Transverse colon (tissue), 4 donors: Measurements from ENCODE around the gene SLAMF1. TPM values are rescaled to one million over a fixed set of nuclear protein-coding genes. Genes with fewer than 3 reads are reported as not detected.

ENCODE experiments used
- DNase-seq: peaks from one replicate; pipeline ENCODE4 v3.0.0-alpha.2; 2019
- H3K27ac ChIP-seq, 4 donors: fragments of 200-600 bp; sonication (generic); 2 replicates each; pipeline ENCODE4 v1.5.1; 2016 to 2018; ENCODE audit warnings: inconsistent platforms in 4 of 4
- H3K27me3 ChIP-seq: fragments of 200-600 bp; sonication (generic); 2 replicates; pipeline ENCODE4 v1.5.1; 2017; ENCODE audit warnings: inconsistent platforms
- H3K36me3 ChIP-seq, 4 donors: fragments of 200-600 bp; sonication (generic); 2 replicates each; pipeline ENCODE4 v1.5.1; 2017 to 2019; ENCODE audit warnings: inconsistent platforms in 4 of 4
- H3K4me1 ChIP-seq, 4 donors: fragments of 200-600 bp; sonication (generic); 2 replicates each; pipeline ENCODE4 v1.5.1; 2017 to 2020; ENCODE audit warnings: inconsistent platforms in 4 of 4
- H3K4me3 ChIP-seq, 4 donors: fragments of 200-600 bp; sonication (generic); 1 replicate in 1 of 4; 2 replicates in 3 of 4; pipeline versions ENCODE4 v1.5.1 to v1.6.1; 2017 to 2019; ENCODE audit warnings: inconsistent platforms in 4 of 4
- H3K9me3 ChIP-seq, 2 donors: fragments of 200-600 bp; sonication (generic); 2 replicates each; pipeline ENCODE4 v1.5.1; 2017 to 2019; ENCODE audit warnings: inconsistent platforms in 2 of 2
- CTCF ChIP-seq, 5 experiments: fragments of 200-600 bp in 3 of 5; fragments of 450-650 bp in 2 of 5; sonication (generic) in 3 of 5; IDR thresholded peaks; 1 replicate in 2 of 5; 2 replicates in 3 of 5; pipeline ENCODE4 v1.5.1; 2016 to 2017; ENCODE audit warnings: antibody characterized with exemption in 5 of 5, inconsistent platforms in 3 of 5, mild to moderate bottlenecking in 2 of 5, moderate library complexity in 1 of 5
- EP300 ChIP-seq: sonication (generic); formaldehyde crosslinking; IDR thresholded peaks from one replicate; pipeline ENCODE4 v1.6.1; 2017; ENCODE audit warnings: antibody characterized with exemption, low read depth
- POLR2A ChIP-seq: fragments of 450-650 bp; IDR thresholded peaks from one replicate; pipeline ENCODE4 v1.6.1; 2016; ENCODE audit warnings: antibody characterized with exemption, mild to moderate bottlenecking, moderate library complexity
- POLR2AphosphoS5 ChIP-seq, 3 donors: sonication (generic); formaldehyde crosslinking; IDR thresholded peaks; one replicate each; pipeline ENCODE4 v1.6.1; 2016; ENCODE audit warnings: antibody characterized with exemption in 3 of 3
- WGBS, 2 donors: methylation state at CpG; one replicate each; pipeline ENCODE4 v1.1.5; 2018; ENCODE audit warnings: low coverage in 1 of 2; 5-methylcytosine and 5-hydroxymethylcytosine counted together
- in situ Hi-C, 4 donors: fragments of 200-750 bp; cut with MboI; loops; one replicate each; pipeline versions ENCODE4 v1.15.0 to v1.15.1; 2017; ENCODE audit warnings: low sequenced_read_pairs in 3 of 4, low pct_ligation_motif_present in 1 of 4, low pct_unique_long_range_greater_than_20kb in 1 of 4
- intact Hi-C: fragments of 100-400 bp; cut with DNase I; formaldehyde crosslinking; loops from one replicate; pipeline ENCODE4 v1.15.1; 2023; ENCODE audit warnings: low total_unique reads
- total RNA-seq, 4 donors: library from RNA; depleted of rRNA; stranded (reverse); fragments of >200 nt; gene quantifications; one replicate each; pipeline ENCODE4 v1.1.0, GENCODE V29; 2016

The SLAMF1 gene
- total RNA-seq, 4 donors from 2014 or later = 1.1 to 3.3 (median 3.2) TPM; not detected in 1

GRCh38 chr1:160608941-160609340 lies 37.9 kb downstream of the SLAMF1 start:
- no peak overlapping the region for H3K4me3 ChIP-seq
- intact Hi-C loops (no loop called here), in situ Hi-C loops (loop anchor here (5.0 to 25.0 kb wide), 3 partner anchors 172 to 184 kb away; no protein-coding TSS in a partner anchor)
- no peaks in the 10 kb centered on the region for H3K36me3 ChIP-seq
- no peaks in the 10 kb centered on the region for H3K27me3 ChIP-seq
- H3K4me1 ChIP-seq = peaks cover 0 to 7% (median 0%) of the 10 kb centered on the region in 4 donors
- TF ChIP-seq EP300 = no peak
- no peak for TF ChIP-seq POLR2A
- TF ChIP-seq CTCF (IDR thresholded peaks at IDR 0.05) = no peak
- no peak for TF ChIP-seq POLR2AphosphoS5 (IDR thresholded peaks at IDR 0.05)
- H3K9me3 ChIP-seq = no peaks in the 10 kb centered on the region
- DNase-seq = no peak
- H3K27ac ChIP-seq = no peak overlapping the region

DNA sequence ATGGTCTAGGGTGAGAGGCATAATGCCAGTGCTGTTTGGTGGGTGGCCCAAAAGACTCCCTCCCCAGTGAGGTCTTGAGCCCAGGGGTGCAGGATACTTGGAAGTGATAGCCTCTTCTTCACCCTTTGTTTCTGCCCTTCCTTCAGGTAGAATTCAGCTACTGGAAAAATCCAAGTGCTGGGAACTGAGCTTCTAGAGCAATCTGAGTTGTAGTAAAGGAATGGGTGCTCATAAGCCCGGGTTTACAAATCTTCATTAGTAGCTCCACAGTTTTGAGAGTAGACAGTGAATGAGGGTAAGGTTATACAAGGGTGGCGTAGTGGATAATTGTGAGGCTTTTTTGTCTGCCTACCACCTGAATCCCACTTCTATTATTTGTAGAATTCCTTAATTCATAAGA lies 38.3 kb downstream of the SLAMF1 start:
- H3K27me3 ChIP-seq = no peaks in the 10 kb centered on the region
- H3K4me1 ChIP-seq = peaks cover 0 to 7% (median 0%) of the 10 kb centered on the region in 4 donors
- no peaks in the 10 kb centered on the region for H3K36me3 ChIP-seq
- H3K4me3 ChIP-seq = no peak overlapping the region
- TF ChIP-seq CTCF (IDR thresholded peaks at IDR 0.05) (no peak), EP300 (no peak), POLR2A (no peak), POLR2AphosphoS5 (IDR thresholded peaks at IDR 0.05) (no peak)
- no peak for DNase-seq
- 52% methylated on average over 2 of the region's 2 CpGs; no CpG with 5 or more reads in 1 of the 2 donors for WGBS, 2 donors
- no peak overlapping the region for H3K27ac ChIP-seq
- in situ Hi-C loops (loop anchor here (5.0 to 25.0 kb wide), 3 partner anchors 171 to 184 kb away; no protein-coding TSS in a partner anchor), intact Hi-C loops (no loop called here)
- H3K9me3 ChIP-seq = no peaks in the 10 kb centered on the region

- Histone ChIP-seq H3K9me3 (no peaks in the 10 kb centered on the region), H3K36me3 (no peaks in the 10 kb centered on the region), H3K4me3 (no peak overlapping the region), H3K4me1 (peaks cover 0 to 7% (median 0%) of the 10 kb centered on the region in 4 donors), H3K27me3 (no peaks in the 10 kb centered on the region), H3K27ac (no peak overlapping the region)
- TF ChIP-seq CTCF (IDR thresholded peaks at IDR 0.05) (no peak), POLR2AphosphoS5 (IDR thresholded peaks at IDR 0.05) (no peak), POLR2A (no peak), EP300 (no peak)
- DNase-seq = no peak
- in situ Hi-C loops = loop anchor here (5.0 to 25.0 kb wide), 3 partner anchors 171 to 183 kb away; no protein-coding TSS in a partner anchor
- intact Hi-C loops = no loop called here
- 75 to 77% methylated on average over 6 of the region's 6 CpGs for WGBS, 2 donors
Observed at GRCh38 chr1:160608057-160608456, 38.8 kb downstream of the SLAMF1 start.

DNA sequence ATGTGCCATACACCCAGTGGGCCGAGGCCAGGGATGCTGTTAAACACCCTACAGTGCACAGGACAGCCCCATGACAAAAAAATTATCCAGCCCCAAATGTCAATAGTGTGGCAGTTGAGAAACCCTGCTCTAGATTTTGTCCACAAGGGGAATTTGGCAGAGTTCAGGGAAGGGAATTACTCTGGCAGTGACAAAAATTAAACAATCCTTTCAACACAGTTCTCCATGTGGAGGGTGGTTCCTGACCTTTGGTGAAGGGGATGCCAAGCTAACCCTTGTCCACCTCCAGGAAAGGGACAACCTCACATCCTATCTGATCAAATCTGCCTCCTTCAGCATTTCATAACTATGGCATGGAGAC lies 39.2 kb downstream of the SLAMF1 start:
- Histone ChIP-seq H3K4me1 (peaks cover 0 to 7% (median 0%) of the 10 kb centered on the region in 4 donors), H3K27ac (no peak overlapping the region), H3K36me3 (no peaks in the 10 kb centered on the region), H3K27me3 (no peaks in the 10 kb centered on the region), H3K4me3 (no peak overlapping the region), H3K9me3 (no peaks in the 10 kb centered on the region)
- in situ Hi-C loops (loop anchor here (5.0 to 25.0 kb wide), 3 partner anchors 170 to 183 kb away; no protein-coding TSS in a partner anchor), intact Hi-C loops (no loop called here)
- 83% methylated on average over 1 of the region's 1 CpG; no CpG with 5 or more reads in 1 of the 2 donors for WGBS, 2 donors
- TF ChIP-seq EP300 = no peak
- TF ChIP-seq CTCF (IDR thresholded peaks at IDR 0.05) = no peak
- no peak for TF ChIP-seq POLR2AphosphoS5 (IDR thresholded peaks at IDR 0.05)
- TF ChIP-seq POLR2A = no peak
- DNase-seq = no peak
